Stimulated activated effector memory CD8-positive, alpha-beta T cell treated with anti-CD3 and anti-CD28 coated beads, Interleukin-12 subunit alpha, Interleukin-12 subunit beta, amount 100 ng/mL, for 72 hours (primary cell): ENCODE measurements around the gene FUT9.

Experiments used
- ATAC-seq: fragments of 150-1000 bp; cut with Tn5 transposase; 2 replicates; pipeline ENCODE4 v1.10.0; 2021
- DNase-seq, 2 donors: peaks; one replicate each; pipeline ENCODE4 v3.0.0; 2021 to 2022; ENCODE audit warnings: low spot score in 2 of 2
- H3K27ac Mint-ChIP-seq: one replicate; pipeline ENCODE4 v1.8.0; 2022; ENCODE audit warnings: mild to moderate bottlenecking, mixed read lengths
- H3K36me3 Mint-ChIP-seq: one replicate; pipeline ENCODE4 v1.8.0; 2022; ENCODE audit warnings: mild to moderate bottlenecking, mixed read lengths
- H3K4me1 Mint-ChIP-seq: one replicate; pipeline ENCODE4 v1.8.0; 2022; ENCODE audit warnings: mixed read lengths
- H3K4me3 Mint-ChIP-seq: one replicate; pipeline ENCODE4 v1.8.0; 2022; ENCODE audit warnings: mild to moderate bottlenecking, mixed read lengths
- H3K9me3 Mint-ChIP-seq: one replicate; pipeline ENCODE4 v1.8.0; 2022; ENCODE audit warnings: mixed read lengths

Gene FUT9

GRCh38 chr6:96015518-96016333 lies at the start of gene FUT9:
TSS of gene FUT9 (plus strand) at chr6:96015974. CDS start at chr6:96203156, 187,182 bp downstream.
- Mint-ChIP-seq H3K9me3 (no peaks in the 10 kb centered on the region), H3K36me3 (no peaks in the 10 kb centered on the region), H3K27ac (no peak within 1 kb of the TSS), H3K4me3 (no peak within 1 kb of the TSS), H3K4me1 (no peaks in the 10 kb centered on the region)
- ATAC-seq (peak; percentile 46), DNase-seq (no peak)

- DNase-seq (no peak), ATAC-seq (no peak)
- H3K27ac Mint-ChIP-seq = no peak overlapping the region
- peaks cover 14% of the 10 kb centered on the region for H3K9me3 Mint-ChIP-seq
- no peaks in the 10 kb centered on the region for H3K36me3 Mint-ChIP-seq
- H3K4me1 Mint-ChIP-seq = no peaks in the 10 kb centered on the region
- H3K4me3 Mint-ChIP-seq = no peak overlapping the region
Measured at GRCh38 chr6:95967594-95967993, 48.2 kb upstream of the FUT9 start.

- no peak overlapping the region for H3K4me3 Mint-ChIP-seq
- ATAC-seq (no peak), DNase-seq (no peak)
- H3K27ac Mint-ChIP-seq = no peak overlapping the region
- peaks cover 14% of the 10 kb centered on the region for H3K9me3 Mint-ChIP-seq
- no peaks in the 10 kb centered on the region for H3K4me1 Mint-ChIP-seq
- H3K36me3 Mint-ChIP-seq = no peaks in the 10 kb centered on the region
Measured at GRCh38 chr6:95973976-95974375, 41.8 kb upstream of the FUT9 start.

GRCh38 chr6:95978230-95978629 lies 37.5 kb upstream of the FUT9 start:
- H3K4me3 Mint-ChIP-seq = no peak overlapping the region
- DNase-seq = no peak
- no peaks in the 10 kb centered on the region for H3K36me3 Mint-ChIP-seq
- no peak overlapping the region for H3K27ac Mint-ChIP-seq
- no peak for ATAC-seq
- no peaks in the 10 kb centered on the region for H3K4me1 Mint-ChIP-seq
- peaks cover 3% of the 10 kb centered on the region for H3K9me3 Mint-ChIP-seq

- DNase-seq (no peak), ATAC-seq (no peak)
- Mint-ChIP-seq H3K27ac (no peak overlapping the region), H3K36me3 (no peaks in the 10 kb centered on the region), H3K9me3 (peaks cover 11% of the 10 kb centered on the region), H3K4me3 (no peak overlapping the region), H3K4me1 (no peaks in the 10 kb centered on the region)
Measured at GRCh38 chr6:95991906-95992305, 23.9 kb upstream of the FUT9 start.

GRCh38 chr6:95994151-95994550 lies 21.6 kb upstream of the FUT9 start:
- Mint-ChIP-seq H3K36me3 (no peaks in the 10 kb centered on the region), H3K4me3 (no peak overlapping the region), H3K9me3 (peaks cover 14% of the 10 kb centered on the region), H3K4me1 (no peaks in the 10 kb centered on the region), H3K27ac (no peak overlapping the region)
- DNase-seq (no peak), ATAC-seq (no peak)

- Mint-ChIP-seq H3K36me3 (no peaks in the 10 kb centered on the region), H3K4me1 (no peaks in the 10 kb centered on the region), H3K4me3 (no peak overlapping the region), H3K27ac (no peak overlapping the region), H3K9me3 (peaks cover 8% of the 10 kb centered on the region)
- DNase-seq (no peak), ATAC-seq (no peak)
Measured at GRCh38 chr6:95998133-95998532, 17.6 kb upstream of the FUT9 start.

GRCh38 chr6:96001891-96002575 lies 13.7 kb upstream of the FUT9 start:
- H3K4me1 Mint-ChIP-seq = no peaks in the 10 kb centered on the region
- peak; percentile 32 for ATAC-seq

GRCh38 chr6:96002576-96002910 lies 13.2 kb upstream of the FUT9 start:
- DNase-seq (no peak), ATAC-seq (peak; percentile 61)
- no peaks in the 10 kb centered on the region for H3K36me3 Mint-ChIP-seq
- peaks cover 7% of the 10 kb centered on the region for H3K9me3 Mint-ChIP-seq
- no peak overlapping the region for H3K27ac Mint-ChIP-seq
- H3K4me1 Mint-ChIP-seq = no peaks in the 10 kb centered on the region
- H3K4me3 Mint-ChIP-seq = no peak overlapping the region

More at GRCh38 chr6:96001891-96002575, 13.7 kb upstream of the FUT9 start:
- Mint-ChIP-seq H3K9me3 (peaks cover 7% of the 10 kb centered on the region), H3K4me3 (no peak overlapping the region), H3K27ac (no peak overlapping the region), H3K36me3 (no peaks in the 10 kb centered on the region)
- no peak for DNase-seq

- peaks cover 7% of the 10 kb centered on the region for H3K9me3 Mint-ChIP-seq
Measured at GRCh38 chr6:96002912-96003311, 12.9 kb upstream of the FUT9 start.

GRCh38 chr6:96007663-96008062 lies 8.1 kb upstream of the FUT9 start:
- DNase-seq (no peak), ATAC-seq (no peak)
- no peaks in the 10 kb centered on the region for H3K4me1 Mint-ChIP-seq
- no peak overlapping the region for H3K27ac Mint-ChIP-seq
- H3K9me3 Mint-ChIP-seq = no peaks in the 10 kb centered on the region
- H3K4me3 Mint-ChIP-seq = no peak overlapping the region
- no peaks in the 10 kb centered on the region for H3K36me3 Mint-ChIP-seq

More at GRCh38 chr6:96002912-96003311, 12.9 kb upstream of the FUT9 start:
- Mint-ChIP-seq H3K4me1 (no peaks in the 10 kb centered on the region), H3K36me3 (no peaks in the 10 kb centered on the region), H3K4me3 (no peak overlapping the region), H3K27ac (no peak overlapping the region)
- no peak for DNase-seq
- no peak for ATAC-seq

GRCh38 chr6:96013531-96013930 lies 2.2 kb upstream of the FUT9 start:
- H3K4me3 Mint-ChIP-seq = no peak overlapping the region
- no peak for DNase-seq
- ATAC-seq = no peak
- H3K4me1 Mint-ChIP-seq = no peaks in the 10 kb centered on the region
- no peak overlapping the region for H3K27ac Mint-ChIP-seq
- H3K36me3 Mint-ChIP-seq = no peaks in the 10 kb centered on the region
- no peaks in the 10 kb centered on the region for H3K9me3 Mint-ChIP-seq

- no peak overlapping the region for H3K27ac Mint-ChIP-seq
- H3K36me3 Mint-ChIP-seq = no peaks in the 10 kb centered on the region
- DNase-seq (no peak), ATAC-seq (no peak)
- no peak overlapping the region for H3K4me3 Mint-ChIP-seq
- H3K9me3 Mint-ChIP-seq = no peaks in the 10 kb centered on the region
- H3K4me1 Mint-ChIP-seq = no peaks in the 10 kb centered on the region
Measured at GRCh38 chr6:96014846-96015517, 792 bp upstream of the FUT9 start.

GRCh38 chr6:96016334-96017069 lies 728 bp downstream of the FUT9 start:
- Mint-ChIP-seq H3K27ac (no peak overlapping the region), H3K36me3 (no peaks in the 10 kb centered on the region), H3K4me3 (no peak overlapping the region), H3K9me3 (no peaks in the 10 kb centered on the region), H3K4me1 (no peaks in the 10 kb centered on the region)
- ATAC-seq (no peak), DNase-seq (no peak)

- no peaks in the 10 kb centered on the region for H3K36me3 Mint-ChIP-seq
- no peaks in the 10 kb centered on the region for H3K9me3 Mint-ChIP-seq
- H3K27ac Mint-ChIP-seq = no peak overlapping the region
- no peak for DNase-seq
- H3K4me3 Mint-ChIP-seq = no peak overlapping the region
- ATAC-seq = no peak
- H3K4me1 Mint-ChIP-seq = no peaks in the 10 kb centered on the region
Measured at GRCh38 chr6:96017070-96017359, 1.2 kb downstream of the FUT9 start.
